GM12878 (cell line): ENCODE measurements around the gene CNOT11. TPM values are rescaled to one million over a fixed set of nuclear protein-coding genes. Genes with fewer than 3 reads are reported as not detected.

ENCODE experiments used
- BMI1 ChIP-seq: fragments of 450-650 bp; IDR thresholded peaks from 2 replicates; pipeline ENCODE4 v1.6.1; 2016; ENCODE audit warnings: mild to moderate bottlenecking, moderate library complexity, borderline replicate concordance
- CUX1 ChIP-seq: IDR thresholded peaks from 2 replicates; pipeline ENCODE4 v1.6.1; 2012; ENCODE audit warnings: improper control_type of control experiment, low read depth, low read length; ENCODE audit not compliant: insufficient replicate concordance
- EP300 ChIP-seq, 2 experiments: fragments of 150-350 bp in 1 of 2; IDR thresholded peaks; 2 replicates each; pipeline ENCODE4 v1.6.1; 2011 to 2012; ENCODE audit warnings: low read depth in 2 of 2, low read length in 2 of 2, borderline replicate concordance in 1 of 2, improper control_type of control experiment in 1 of 2, inconsistent platforms in 1 of 2; ENCODE audit not compliant: control insufficient read depth in 1 of 2
- HDAC6 ChIP-seq: fragments of 200-600 bp; sonication (generic); IDR thresholded peaks from one replicate; pipeline ENCODE4 v1.8.0; 2017; ENCODE audit warnings: antibody characterized with exemption; ENCODE audit not compliant: unreplicated experiment
- IRF5 ChIP-seq: fragments of 450-650 bp; IDR thresholded peaks from 2 replicates; pipeline ENCODE4 v1.6.1; 2017; ENCODE audit warnings: borderline replicate concordance
- RBBP5 ChIP-seq: fragments of 200-600 bp; sonication (generic); conservative IDR thresholded peaks from 2 replicates; pipeline ENCODE4 v1.6.1; 2016
- USF1 ChIP-seq: IDR thresholded peaks from 2 replicates; pipeline ENCODE4 v1.6.1; 2011; ENCODE audit warnings: borderline replicate concordance, low read depth, mild to moderate bottlenecking, moderate library complexity, mixed read lengths, low read length; ENCODE audit not compliant: insufficient read depth; ENCODE audit errors: extremely low read length
- polyA plus RNA-seq, 11 experiments: library from polyadenylated mRNA; depleted of rRNA in 4 of 11; unstranded in 6 of 11; stranded (reverse) in 5 of 11; fragments of >200 nt; fragmentation: Nextera tagmentation in 4 of 11; fragmentation: Illumina TruSeq in 1 of 11; extraction: Ambion mirVana in 4 of 11; extraction: Trizol in 1 of 11; gene quantifications; 1 replicate in 1 of 11; 2 replicates in 10 of 11; pipeline versions ENCODE4 v1.2.1 to v1.2.3, GENCODE V29; 2011 to 2016; ENCODE audit warnings: inconsistent platforms in 2 of 11, missing spikeins in 2 of 11, low read depth in 1 of 11
- total RNA-seq, 4 experiments: library from RNA; depleted of rRNA in 3 of 4; stranded (reverse); fragments of >200 nt in 3 of 4; fragmentation: Illumina TruSeq in 1 of 4; extraction: Trizol in 1 of 4; gene quantifications; 2 replicates each; pipeline versions ENCODE4 v1.2.1 to v1.2.3, GENCODE V29; 2013 to 2021

Gene CNOT11
- total and polyA plus RNA-seq, 10 of the 15 experiments (the other 5 are each of a cell fraction or from before 2014, with no cell fraction given) = 10.8 to 111 (median 50.5) TPM

GRCh38 chr2:101287303-101287702 lies 34.6 kb downstream of the CNOT11 start (continued):
- TF ChIP-seq CUX1 = no peak
- no peak for TF ChIP-seq USF1
- TF ChIP-seq EP300 (IDR thresholded peaks at IDR 0.05; ENCODE audit: borderline replicate concordance in 1 of 2, control insufficient read depth in 1 of 2, low read depth in 2 of 2, low read length in 2 of 2) = no peak
- no peak for TF ChIP-seq BMI1
- no peak for TF ChIP-seq RBBP5
- TF ChIP-seq IRF5 = no peak
- TF ChIP-seq HDAC6 = no peak
